Osteoblast (primary cell): Measurements from ENCODE around the gene RBFOX2. TPM values are rescaled to one million over a fixed set of nuclear protein-coding genes. Genes with fewer than 3 reads are reported as not detected.

Source experiments
- DNase-seq: peaks from one replicate; pipeline ENCODE4 v3.0.0; 2011; ENCODE audit warnings: low spot score, mixed read lengths; ENCODE audit not compliant: insufficient read length; ENCODE audit errors: missing footprints
- H2AFZ ChIP-seq: 2 replicates; pipeline ENCODE4 v1.6.0; 2011; ENCODE audit warnings: mild to moderate bottlenecking, low read length
- H3K27ac ChIP-seq: 2 replicates; pipeline ENCODE4 v1.5.1; 2011; ENCODE audit warnings: mild to moderate bottlenecking, low read depth, low read length, moderate library complexity
- H3K27me3 ChIP-seq: 2 replicates; pipeline ENCODE4 v1.6.0; 2012; ENCODE audit warnings: mild to moderate bottlenecking, control low read depth, inconsistent platforms, low read length, moderate library complexity; ENCODE audit not compliant: insufficient read depth
- H3K36me3 ChIP-seq: 2 replicates; pipeline ENCODE4 v1.5.1; 2011; ENCODE audit warnings: mild to moderate bottlenecking, low read length, control low read depth, moderate library complexity; ENCODE audit not compliant: insufficient read depth
- H3K4me1 ChIP-seq: 2 replicates; pipeline ENCODE4 v1.5.1; 2011; ENCODE audit warnings: mild to moderate bottlenecking, low read length, control low read depth, moderate library complexity; ENCODE audit not compliant: insufficient read depth
- H3K4me2 ChIP-seq: 2 replicates; pipeline ENCODE4 v1.6.0; 2011; ENCODE audit warnings: mild to moderate bottlenecking, low read length; ENCODE audit not compliant: insufficient read depth
- H3K4me3 ChIP-seq: fragments of 200-600 bp; sonication (generic); 3 replicates; pipeline ENCODE4 v1.5.1; 2012; ENCODE audit warnings: mild to moderate bottlenecking, low read length, inconsistent platforms; ENCODE audit not compliant: insufficient read depth
- H3K79me2 ChIP-seq: 2 replicates; pipeline ENCODE4 v1.6.0; 2012; ENCODE audit warnings: mild to moderate bottlenecking, low read length, control low read depth, inconsistent platforms; ENCODE audit not compliant: insufficient read depth
- H3K9me3 ChIP-seq: 2 replicates; pipeline ENCODE4 v1.5.1; 2011; ENCODE audit warnings: low read depth, low read length, control low read depth
- H4K20me1 ChIP-seq: 2 replicates; pipeline ENCODE4 v1.6.0; 2012; ENCODE audit warnings: mild to moderate bottlenecking, low read length, control low read depth; ENCODE audit not compliant: insufficient read depth
- total RNA-seq: library from RNA; depleted of rRNA; stranded (reverse); fragments of >200 nt; gene quantifications from 2 replicates; pipeline ENCODE4 v1.2.3, GENCODE V29; 2012
- TF ChIP-seq, protein P1 (sequence below): IDR thresholded peaks from 2 replicates; pipeline ENCODE4 v1.5.1; 2011; ENCODE audit warnings: mild to moderate bottlenecking, low read depth, low read length, moderate library complexity; ENCODE audit errors: extremely low read depth

Gene RBFOX2
- total RNA-seq, 1 donor: 171 TPM

DNA sequence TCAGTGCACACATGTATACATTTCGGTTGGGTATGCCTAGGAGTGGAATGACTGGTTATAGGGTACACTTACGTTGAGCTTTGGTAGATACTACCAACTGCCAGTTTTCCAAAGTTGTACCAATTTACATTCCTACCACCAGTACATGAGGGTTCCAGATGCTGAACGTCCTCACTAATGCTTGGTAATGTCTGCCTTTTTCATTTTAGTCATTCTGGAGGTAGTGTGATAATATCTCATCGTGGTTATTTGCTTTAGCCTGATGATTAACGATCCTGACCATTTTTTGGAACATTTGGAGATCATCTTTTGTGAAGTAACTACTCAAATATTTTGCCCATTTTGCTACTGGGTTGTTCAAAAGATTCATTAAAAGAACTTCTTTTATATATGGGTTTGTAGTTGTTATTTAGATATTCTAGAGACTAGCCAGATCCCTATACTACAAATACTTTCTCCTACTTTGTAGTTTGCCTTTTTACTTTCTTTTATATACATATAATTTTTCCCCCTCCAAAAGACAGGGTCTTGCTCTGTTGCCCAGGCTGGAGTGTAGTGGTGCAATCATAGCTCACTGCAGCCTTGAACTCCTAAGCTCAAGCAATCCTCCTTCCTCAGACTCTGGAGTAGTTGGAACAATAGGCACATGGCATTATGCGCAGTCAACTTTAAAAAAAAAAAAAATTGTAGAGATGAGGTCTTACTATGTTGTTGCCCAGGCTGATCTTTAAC, 62.1 kb downstream of the RBFOX2 start:
- Histone ChIP-seq H3K4me1 (peaks cover 30% of the 10 kb centered on the region), H3K27me3 (no peaks in the 10 kb centered on the region), H3K36me3 (no peaks in the 10 kb centered on the region), H3K79me2 (peaks cover 90% of the 10 kb centered on the region), H3K27ac (no peak overlapping the region), H3K9me3 (no peaks in the 10 kb centered on the region), H2AFZ (no peak overlapping the region), H3K4me2 (no peak overlapping the region), H3K4me3 (no peak overlapping the region), H4K20me1 (peaks cover 10% of the 10 kb centered on the region)
- TF ChIP-seq, protein P1, sequence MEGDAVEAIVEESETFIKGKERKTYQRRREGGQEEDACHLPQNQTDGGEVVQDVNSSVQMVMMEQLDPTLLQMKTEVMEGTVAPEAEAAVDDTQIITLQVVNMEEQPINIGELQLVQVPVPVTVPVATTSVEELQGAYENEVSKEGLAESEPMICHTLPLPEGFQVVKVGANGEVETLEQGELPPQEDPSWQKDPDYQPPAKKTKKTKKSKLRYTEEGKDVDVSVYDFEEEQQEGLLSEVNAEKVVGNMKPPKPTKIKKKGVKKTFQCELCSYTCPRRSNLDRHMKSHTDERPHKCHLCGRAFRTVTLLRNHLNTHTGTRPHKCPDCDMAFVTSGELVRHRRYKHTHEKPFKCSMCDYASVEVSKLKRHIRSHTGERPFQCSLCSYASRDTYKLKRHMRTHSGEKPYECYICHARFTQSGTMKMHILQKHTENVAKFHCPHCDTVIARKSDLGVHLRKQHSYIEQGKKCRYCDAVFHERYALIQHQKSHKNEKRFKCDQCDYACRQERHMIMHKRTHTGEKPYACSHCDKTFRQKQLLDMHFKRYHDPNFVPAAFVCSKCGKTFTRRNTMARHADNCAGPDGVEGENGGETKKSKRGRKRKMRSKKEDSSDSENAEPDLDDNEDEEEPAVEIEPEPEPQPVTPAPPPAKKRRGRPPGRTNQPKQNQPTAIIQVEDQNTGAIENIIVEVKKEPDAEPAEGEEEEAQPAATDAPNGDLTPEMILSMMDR: peak; percentile 36
- no peak for DNase-seq

DNA sequence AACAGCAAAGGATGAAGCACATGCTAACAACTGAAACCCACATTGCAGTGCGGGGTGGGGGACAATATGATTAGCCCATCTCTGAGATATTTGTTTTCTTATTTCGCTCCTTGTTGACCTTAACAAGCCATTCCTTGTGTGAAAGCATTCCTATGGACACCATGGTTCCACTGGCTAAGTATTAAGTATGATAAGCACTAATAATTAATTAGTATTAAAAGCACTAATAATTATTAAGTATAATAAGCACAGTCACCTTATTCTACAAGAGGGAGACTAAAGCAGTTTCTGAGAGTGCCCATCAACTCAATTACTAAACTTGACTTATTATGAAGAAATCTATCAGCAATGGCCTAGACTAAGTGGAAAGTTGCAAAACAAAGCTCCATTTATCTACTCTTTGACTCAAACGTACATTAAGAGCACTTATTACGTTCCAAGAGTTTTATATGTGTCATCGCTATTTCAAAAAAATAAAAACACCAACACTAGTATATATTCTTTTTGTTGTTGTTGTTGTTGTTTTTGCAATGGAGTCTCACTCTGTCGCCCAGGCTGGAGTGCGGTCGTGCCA, 65.3 kb downstream of the RBFOX2 start:
- Histone ChIP-seq H3K9me3 (no peaks in the 10 kb centered on the region), H3K27ac (no peak overlapping the region), H3K79me2 (peaks cover 91% of the 10 kb centered on the region), H4K20me1 (peaks cover 8% of the 10 kb centered on the region), H3K36me3 (no peaks in the 10 kb centered on the region), H3K27me3 (no peaks in the 10 kb centered on the region), H3K4me3 (no peak overlapping the region), H3K4me2 (no peak overlapping the region), H3K4me1 (peaks cover 24% of the 10 kb centered on the region), H2AFZ (no peak overlapping the region)
- no peak for DNase-seq
- TF ChIP-seq, protein P1: no peak

DNA sequence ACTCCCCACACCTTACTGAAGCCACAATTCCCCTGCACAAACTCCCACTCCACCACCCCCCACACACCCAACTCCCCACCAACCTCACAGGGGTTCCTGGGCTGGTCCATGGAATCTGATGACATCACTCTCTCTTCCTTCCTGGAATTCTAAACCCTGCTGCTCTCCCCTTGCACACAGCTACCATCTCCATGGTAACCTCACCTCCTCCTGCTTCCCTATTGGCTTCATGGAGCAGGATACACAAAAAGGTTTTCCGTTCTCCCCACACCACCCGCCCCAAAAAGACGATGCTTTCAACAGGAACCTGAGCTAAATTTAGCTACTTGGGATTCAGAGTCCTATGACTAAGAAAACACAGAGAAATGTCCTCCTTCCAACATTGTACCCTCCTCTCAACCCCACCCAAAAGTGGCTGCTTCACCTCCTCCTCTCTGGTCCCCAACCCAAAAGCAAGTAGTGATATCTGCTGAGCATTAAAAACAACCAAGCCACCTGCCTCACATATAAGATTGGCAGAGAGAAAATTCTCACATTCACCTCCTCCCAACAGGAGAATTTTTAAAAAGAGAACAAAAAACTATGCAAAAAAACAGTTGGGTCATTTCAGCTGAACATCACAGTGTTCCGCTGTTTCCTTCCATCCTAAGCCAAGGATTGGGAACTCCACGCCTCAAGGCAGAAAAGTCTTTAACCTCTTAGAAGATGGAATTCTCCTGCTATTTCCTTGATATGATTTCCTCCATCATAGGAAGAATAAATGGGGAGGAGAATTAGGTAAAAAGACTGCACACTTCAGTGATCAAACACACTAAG, 66.9 kb downstream of the RBFOX2 start:
- peaks cover 91% of the 10 kb centered on the region for H3K79me2 ChIP-seq
- H3K4me3 ChIP-seq: no peak overlapping the region
- peak; percentile 81 for DNase-seq
- peaks cover 6% of the 10 kb centered on the region for H4K20me1 ChIP-seq
- H3K4me1 ChIP-seq: peaks cover 24% of the 10 kb centered on the region
- no peaks in the 10 kb centered on the region for H3K36me3 ChIP-seq
- peak overlapping the region; percentile 19 for H3K27ac ChIP-seq
- H3K4me2 ChIP-seq: peak overlapping the region; percentile 53
- no peaks in the 10 kb centered on the region for H3K27me3 ChIP-seq
- no peak overlapping the region for H2AFZ ChIP-seq
- TF ChIP-seq, protein P1: no peak
- H3K9me3 ChIP-seq: no peaks in the 10 kb centered on the region

DNA sequence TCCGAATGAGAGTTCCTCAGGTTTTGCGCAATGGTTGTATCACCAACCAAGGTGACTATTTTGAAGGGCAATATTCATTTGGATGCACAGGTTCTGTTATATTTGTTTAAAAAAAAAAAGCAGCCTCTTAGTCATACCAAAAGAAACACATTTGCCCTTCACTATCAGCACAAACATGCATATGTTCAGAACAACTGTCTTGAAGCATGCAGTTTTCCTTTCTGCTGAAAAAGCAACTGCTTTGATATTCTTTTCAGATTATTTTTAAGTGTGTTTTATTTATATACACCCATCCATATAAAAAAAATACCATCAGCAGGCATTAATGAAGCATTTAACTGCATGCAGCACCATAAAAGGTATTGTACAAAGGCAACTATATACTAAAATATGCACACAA, 67.8 kb downstream of the RBFOX2 start:
- Histone ChIP-seq H3K4me2 (peak overlapping the region; percentile 53), H3K27ac (peak overlapping the region; percentile 19), H3K79me2 (peaks cover 88% of the 10 kb centered on the region), H3K4me3 (no peak overlapping the region), H3K36me3 (no peaks in the 10 kb centered on the region), H3K27me3 (no peaks in the 10 kb centered on the region), H3K9me3 (no peaks in the 10 kb centered on the region), H4K20me1 (peaks cover 6% of the 10 kb centered on the region), H3K4me1 (peaks cover 19% of the 10 kb centered on the region), H2AFZ (no peak overlapping the region)
- no peak for DNase-seq
- TF ChIP-seq, protein P1: no peak
